GM21390 (cell line): ENCODE results near the gene GCK.
"Not testable (repeated sequence)": the region's sequence is repeated elsewhere in the genome, so short reads cannot be mapped to it uniquely, and the experiment has no call there.

Source experiments
- ATAC-seq: cut with Tn5 transposase; IDR thresholded peaks from one replicate; pipeline ENCODE4 v1.9.1; 2021; ENCODE audit not compliant: unreplicated experiment

Gene GCK

GRCh38 chr7:44206008-44206407, 16.8 kb upstream of the GCK start:
- ATAC-seq: no peak

- ATAC-seq: no peak
These were observed 12.6 kb upstream of the GCK start for GRCh38 chr7:44201813-44202212.

- peak; percentile 99 for ATAC-seq
These were observed 11.6 kb upstream of the GCK start, which contains the start of gene YKT6 for GRCh38 chr7:44200699-44201461. TSS of gene YKT6 (plus strand) at chr7:44200978. CDS start at chr7:44201136, 158 bp downstream.

GRCh38 chr7:44200163-44200562, 10.9 kb upstream of the GCK start:
- not testable (repeated sequence) for ATAC-seq

GRCh38 chr7:44197474-44197873, 8.2 kb upstream of the GCK start:
- ATAC-seq: no peak

- ATAC-seq: no peak
These were observed 7.2 kb upstream of the GCK start for GRCh38 chr7:44196450-44196872.

- no peak for ATAC-seq
These were observed 6.7 kb upstream of the GCK start for GRCh38 chr7:44195889-44196288.

- no peak for ATAC-seq
These were observed 5.4 kb upstream of the GCK start for GRCh38 chr7:44194562-44195145.

- ATAC-seq: no peak
These were observed 4.8 kb upstream of the GCK start for GRCh38 chr7:44194069-44194468.

- ATAC-seq: no peak
These were observed 4.0 kb upstream of the GCK start for GRCh38 chr7:44193011-44193802.

- ATAC-seq: no peak
These were observed 1.9 kb upstream of the GCK start for GRCh38 chr7:44191171-44191570.

- no peak for ATAC-seq
These were observed 994 bp upstream of the GCK start for GRCh38 chr7:44189993-44190872.

GRCh38 chr7:44188480-44189225, 586 bp downstream of the GCK start:
- no peak for ATAC-seq

- no peak for ATAC-seq
These were observed 1.4 kb downstream of the GCK start for GRCh38 chr7:44187636-44188416.

- ATAC-seq: no peak
These were observed 2.5 kb downstream of the GCK start for GRCh38 chr7:44186736-44187135.

- ATAC-seq: no peak
These were observed 3.5 kb downstream of the GCK start for GRCh38 chr7:44185729-44186128.

- ATAC-seq: no peak
These were observed 4.3 kb downstream of the GCK start for GRCh38 chr7:44184873-44185446.

- ATAC-seq: no peak
These were observed 4.9 kb downstream of the GCK start for GRCh38 chr7:44184206-44184872.
